GM18517 (cell line): ENCODE measurements around the gene PNPLA7.

Experiments
- ATAC-seq: cut with Tn5 transposase; IDR thresholded peaks from one replicate; pipeline ENCODE4 v1.9.1; 2021; ENCODE audit warnings: mild to moderate bottlenecking, moderate library complexity; ENCODE audit not compliant: unreplicated experiment

PNPLA7 gene

GRCh38 chr9:137462986-137463930 lies 86.9 kb downstream of the PNPLA7 start:
- no peak for ATAC-seq

GRCh38 chr9:137462396-137462985 lies 87.7 kb downstream of the PNPLA7 start:
- no peak for ATAC-seq

- ATAC-seq, result no peak
Observed at GRCh38 chr9:137461663-137462395, 88.4 kb downstream of the PNPLA7 start.

GRCh38 chr9:137461316-137461662 lies 88.9 kb downstream of the PNPLA7 start:
- ATAC-seq, result no peak

- no peak for ATAC-seq
Observed at GRCh38 chr9:137460363-137461315, 89.6 kb downstream of the PNPLA7 start.

GRCh38 chr9:137459601-137460362 lies 90.4 kb downstream of the PNPLA7 start:
- no peak for ATAC-seq

- ATAC-seq, result peak; percentile 36
Observed at GRCh38 chr9:137459152-137459600, 91.0 kb downstream of the PNPLA7 start, which contains the start of gene NSMF. Gene NSMF (minus strand): TSS chr9:137459334. CDS start chr9:137459102, 232 bp downstream.

GRCh38 chr9:137458194-137459151 lies 91.7 kb downstream of the PNPLA7 start:
- peak; percentile 6 for ATAC-seq

- ATAC-seq, result no peak
Observed at GRCh38 chr9:137457406-137458193, 92.6 kb downstream of the PNPLA7 start.

GRCh38 chr9:137456864-137457405 lies 93.3 kb downstream of the PNPLA7 start:
- no peak for ATAC-seq

- ATAC-seq, result no peak
Observed at GRCh38 chr9:137456061-137456863, 93.9 kb downstream of the PNPLA7 start.

GRCh38 chr9:137455359-137455991 lies 94.7 kb downstream of the PNPLA7 start:
- no peak for ATAC-seq

GRCh38 chr9:137454597-137455358 lies 95.4 kb downstream of the PNPLA7 start:
- no peak for ATAC-seq

- no peak for ATAC-seq
Observed at GRCh38 chr9:137454145-137454596, 96.0 kb downstream of the PNPLA7 start.

- no peak for ATAC-seq
Observed at GRCh38 chr9:137453643-137454081, 96.5 kb downstream of the PNPLA7 start.
